Measurements from ENCODE around the gene AKNAD1.

DNA sequence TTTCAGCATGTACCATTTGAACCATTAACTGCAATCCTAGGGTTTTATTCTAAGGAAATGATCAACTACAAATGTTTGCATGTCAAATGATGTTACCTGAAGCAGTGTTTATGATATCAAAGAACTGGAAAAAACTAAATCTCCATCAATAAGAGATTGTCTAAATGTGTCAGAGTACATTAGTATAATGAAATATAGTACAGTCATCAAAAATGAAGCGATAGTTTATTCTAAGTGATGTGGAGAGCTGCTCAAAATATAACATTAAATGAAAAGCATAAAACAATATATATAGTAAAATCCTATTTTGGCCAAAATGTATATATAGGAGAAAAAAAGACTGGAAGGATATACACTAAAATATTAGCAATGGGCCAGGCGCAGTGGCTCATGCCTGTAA lies 24.0 kb downstream of the AKNAD1 start:
- TF ChIP-seq, protein P1, sequence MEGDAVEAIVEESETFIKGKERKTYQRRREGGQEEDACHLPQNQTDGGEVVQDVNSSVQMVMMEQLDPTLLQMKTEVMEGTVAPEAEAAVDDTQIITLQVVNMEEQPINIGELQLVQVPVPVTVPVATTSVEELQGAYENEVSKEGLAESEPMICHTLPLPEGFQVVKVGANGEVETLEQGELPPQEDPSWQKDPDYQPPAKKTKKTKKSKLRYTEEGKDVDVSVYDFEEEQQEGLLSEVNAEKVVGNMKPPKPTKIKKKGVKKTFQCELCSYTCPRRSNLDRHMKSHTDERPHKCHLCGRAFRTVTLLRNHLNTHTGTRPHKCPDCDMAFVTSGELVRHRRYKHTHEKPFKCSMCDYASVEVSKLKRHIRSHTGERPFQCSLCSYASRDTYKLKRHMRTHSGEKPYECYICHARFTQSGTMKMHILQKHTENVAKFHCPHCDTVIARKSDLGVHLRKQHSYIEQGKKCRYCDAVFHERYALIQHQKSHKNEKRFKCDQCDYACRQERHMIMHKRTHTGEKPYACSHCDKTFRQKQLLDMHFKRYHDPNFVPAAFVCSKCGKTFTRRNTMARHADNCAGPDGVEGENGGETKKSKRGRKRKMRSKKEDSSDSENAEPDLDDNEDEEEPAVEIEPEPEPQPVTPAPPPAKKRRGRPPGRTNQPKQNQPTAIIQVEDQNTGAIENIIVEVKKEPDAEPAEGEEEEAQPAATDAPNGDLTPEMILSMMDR (IDR thresholded peaks at IDR 0.05; ENCODE audit: poor library complexity, severe bottlenecking), result no peak
- TF ChIP-seq RAD21 (conservative IDR thresholded peaks at IDR 0.05) (no peak), EZH2 (IDR thresholded peaks at IDR 0.05; ENCODE audit: borderline replicate concordance, insufficient read depth, low read length, poor library complexity, severe bottlenecking) (no peak), REST (IDR thresholded peaks at IDR 0.05; ENCODE audit: borderline replicate concordance) (no peak), EP300 (conservative IDR thresholded peaks at IDR 0.05; ENCODE audit: poor library complexity, severe bottlenecking) (no peak), TAF1 (IDR thresholded peaks at IDR 0.05; ENCODE audit: low read depth) (no peak), POLR2AphosphoS5 (IDR thresholded peaks at IDR 0.05) (no peak), SMC3 (conservative IDR thresholded peaks at IDR 0.05; ENCODE audit: poor library complexity) (no peak)
